Urinary bladder (tissue), 4 donors: ENCODE results near the gene RYR1. TPM values are rescaled to one million over a fixed set of nuclear protein-coding genes. Genes with fewer than 3 reads are reported as not detected.
"Not testable (repeated sequence)": the region's sequence is repeated elsewhere in the genome, so short reads cannot be mapped to it uniquely, and the experiment has no call there.

Experiments
- DNase-seq: peaks from one replicate; pipeline ENCODE4 v3.0.0-alpha.2; 2015; ENCODE audit errors: extremely low spot score
- H3K27ac ChIP-seq: one replicate; pipeline ENCODE4 v1.5.1; 2013; ENCODE audit warnings: low read depth, mild to moderate bottlenecking, moderate library complexity
- H3K36me3 ChIP-seq: one replicate; pipeline ENCODE4 v1.6.1; 2013; ENCODE audit warnings: mild to moderate bottlenecking, moderate library complexity; ENCODE audit not compliant: insufficient read depth
- H3K4me1 ChIP-seq: one replicate; pipeline ENCODE4 v1.6.1; 2013; ENCODE audit warnings: mild to moderate bottlenecking, moderate library complexity; ENCODE audit not compliant: insufficient read depth
- H3K4me3 ChIP-seq: one replicate; pipeline ENCODE4 v1.5.1; 2013; ENCODE audit warnings: low read depth, low read length
- WGBS: extraction: QIAGEN DNeasy Blood & Tissue Kit; methylation state at CpG from one replicate; pipeline ENCODE4 v1.1.7; 2013; 5-methylcytosine and 5-hydroxymethylcytosine counted together
- polyA plus RNA-seq: library from polyadenylated mRNA; stranded (reverse); fragments of 200-250 nt; gene quantifications from one replicate; pipeline ENCODE4 v1.2.3, GENCODE V29; 2013
- total RNA-seq: library from RNA; depleted of rRNA; stranded (reverse); fragments of >200 nt; gene quantifications from one replicate; pipeline ENCODE4 v1.2.3, GENCODE V29; 2014
- donor health status: healthy with polysubstance abuse.
- donor health status: healthy.

RYR1 gene
- total and polyA plus RNA-seq, 2 donors, result 1.1 to 5.3 TPM

GRCh38 chr19:38562096-38562495, 128.6 kb downstream of the RYR1 start:
- DNase-seq, result no peak
- WGBS, result 73% methylated on average over 6 of the region's 6 CpGs
- Histone ChIP-seq H3K27ac (no peak overlapping the region), H3K4me3 (no peak overlapping the region), H3K4me1 (no peaks in the 10 kb centered on the region), H3K36me3 (no peaks in the 10 kb centered on the region)

GRCh38 chr19:38563475-38563874, 130.0 kb downstream of the RYR1 start:
- no peak overlapping the region for H3K27ac ChIP-seq
- no peak for DNase-seq
- H3K4me1 ChIP-seq, result no peaks in the 10 kb centered on the region
- H3K36me3 ChIP-seq, result no peaks in the 10 kb centered on the region
- WGBS, result 95% methylated on average over 9 of the region's 9 CpGs
- H3K4me3 ChIP-seq, result no peak overlapping the region

GRCh38 chr19:38564981-38565690, 131.6 kb downstream of the RYR1 start:
- no peak for DNase-seq
- Histone ChIP-seq H3K27ac (no peak overlapping the region), H3K36me3 (no peaks in the 10 kb centered on the region), H3K4me3 (peak overlapping the region; percentile 24), H3K4me1 (no peaks in the 10 kb centered on the region)
- 6% methylated on average over 111 of the region's 111 CpGs for WGBS

- Histone ChIP-seq H3K4me3 (no peak overlapping the region), H3K4me1 (no peaks in the 10 kb centered on the region), H3K36me3 (no peaks in the 10 kb centered on the region), H3K27ac (no peak overlapping the region)
- WGBS, result 65% methylated on average over 21 of the region's 21 CpGs
- DNase-seq, result no peak
Measured at GRCh38 chr19:38565691-38566105, 132.2 kb downstream of the RYR1 start.

- no peak for DNase-seq
- H3K36me3 ChIP-seq, result no peaks in the 10 kb centered on the region
- H3K4me1 ChIP-seq, result no peaks in the 10 kb centered on the region
- no peak overlapping the region for H3K27ac ChIP-seq
- 81% methylated on average over 6 of the region's 6 CpGs for WGBS
- no peak overlapping the region for H3K4me3 ChIP-seq
Measured at GRCh38 chr19:38569368-38569983, 136.0 kb downstream of the RYR1 start.

- no peak for DNase-seq
- Histone ChIP-seq H3K27ac (no peak overlapping the region), H3K36me3 (no peaks in the 10 kb centered on the region), H3K4me1 (no peaks in the 10 kb centered on the region), H3K4me3 (no peak overlapping the region)
- 68% methylated on average over 2 of the region's 2 CpGs for WGBS
Measured at GRCh38 chr19:38571682-38572081, 138.2 kb downstream of the RYR1 start.

GRCh38 chr19:38577826-38578225, 144.3 kb downstream of the RYR1 start:
- H3K27ac ChIP-seq, result no peak overlapping the region
- no peaks in the 10 kb centered on the region for H3K4me1 ChIP-seq
- DNase-seq, result no peak
- no peaks in the 10 kb centered on the region for H3K36me3 ChIP-seq
- 89% methylated on average over 11 of the region's 11 CpGs for WGBS
- H3K4me3 ChIP-seq, result no peak overlapping the region

- not testable (repeated sequence) for H3K36me3 ChIP-seq, DNase-seq, H3K27ac ChIP-seq, H3K4me3 ChIP-seq, H3K4me1 ChIP-seq
- 86% methylated on average over 6 of the region's 6 CpGs for WGBS
Measured at GRCh38 chr19:38579304-38579703, 145.8 kb downstream of the RYR1 start.

- H3K4me1 ChIP-seq, result no peaks in the 10 kb centered on the region
- H3K36me3 ChIP-seq, result no peaks in the 10 kb centered on the region
- H3K27ac ChIP-seq, result no peak overlapping the region
- no peak overlapping the region for H3K4me3 ChIP-seq
- WGBS, result 89% methylated on average over 15 of the region's 15 CpGs
- DNase-seq, result no peak
Measured at GRCh38 chr19:38580080-38580479, 146.6 kb downstream of the RYR1 start.

- H3K4me3 ChIP-seq, result no peak overlapping the region
- 89% methylated on average over 14 of the region's 14 CpGs for WGBS
- no peaks in the 10 kb centered on the region for H3K36me3 ChIP-seq
- no peaks in the 10 kb centered on the region for H3K4me1 ChIP-seq
- no peak for DNase-seq
- no peak overlapping the region for H3K27ac ChIP-seq
Measured at GRCh38 chr19:38583219-38583984, 149.9 kb downstream of the RYR1 start.

GRCh38 chr19:38583985-38584305, 150.5 kb downstream of the RYR1 start:
- DNase-seq, result no peak
- H3K27ac ChIP-seq, result no peak overlapping the region
- WGBS, result 73% methylated on average over 4 of the region's 4 CpGs
- H3K36me3 ChIP-seq, result no peaks in the 10 kb centered on the region
- H3K4me3 ChIP-seq, result no peak overlapping the region
- no peaks in the 10 kb centered on the region for H3K4me1 ChIP-seq

- no peak for DNase-seq
- Histone ChIP-seq H3K4me3 (no peak overlapping the region), H3K4me1 (no peaks in the 10 kb centered on the region), H3K27ac (no peak overlapping the region), H3K36me3 (no peaks in the 10 kb centered on the region)
- WGBS, result 91% methylated on average over 2 of the region's 2 CpGs
Measured at GRCh38 chr19:38587562-38587961, 154.1 kb downstream of the RYR1 start.

GRCh38 chr19:38588041-38588440, 154.6 kb downstream of the RYR1 start:
- no peak for DNase-seq

GRCh38 chr19:38592940-38593339, 159.4 kb downstream of the RYR1 start:
- no peaks in the 10 kb centered on the region for H3K4me1 ChIP-seq
- WGBS, result 84% methylated on average over 6 of the region's 6 CpGs
- H3K36me3 ChIP-seq, result no peaks in the 10 kb centered on the region
- H3K27ac ChIP-seq, result no peak overlapping the region
- H3K4me3 ChIP-seq, result no peak overlapping the region
- DNase-seq, result no peak

More at GRCh38 chr19:38588041-38588440, 154.6 kb downstream of the RYR1 start:
- Histone ChIP-seq H3K4me3 (no peak overlapping the region), H3K4me1 (no peaks in the 10 kb centered on the region), H3K36me3 (no peaks in the 10 kb centered on the region), H3K27ac (no peak overlapping the region)
- WGBS, result 71% methylated on average over 2 of the region's 2 CpGs
